Measurements from ENCODE around the gene CLDN4. TPM values are rescaled to one million over a fixed set of nuclear protein-coding genes. Genes with fewer than 3 reads are reported as not detected.

Gene CLDN4
- total and polyA plus RNA-seq, 4 donors, result 0.37 to 2.0 (median 1.3) TPM

- Histone ChIP-seq H3K36me3 (ENCODE audit: control insufficient read depth in 4 of 4, insufficient read depth in 3 of 4, low read depth in 1 of 4, low read length in 3 of 4) (no peaks in the 10 kb centered on the region), H3K4me3 (ENCODE audit: low read depth in 1 of 3, low read length in 3 of 3) (no peak overlapping the region), H3K9me3 (ENCODE audit: control insufficient read depth in 4 of 4, low read length in 3 of 4) (no peaks in the 10 kb centered on the region), H3K4me1 (ENCODE audit: control insufficient read depth in 4 of 4, insufficient read depth in 4 of 4, low read length in 3 of 4) (peaks cover 0 to 8% (median 2%) of the 10 kb centered on the region in 4 donors), H3K27me3 (ENCODE audit: control insufficient read depth in 4 of 4, insufficient read depth in 4 of 4, low read length in 3 of 4) (no peaks in the 10 kb centered on the region), H3K27ac (ENCODE audit: low read depth in 1 of 2, low read length in 2 of 2) (no peak overlapping the region), H3K9ac (ENCODE audit: low read depth in 1 of 2, low read length in 2 of 2) (no peak overlapping the region)
- 53% methylated on average over 16 of the region's 16 CpGs for WGBS
- no peak for TF ChIP-seq YY1 (IDR thresholded peaks at IDR 0.05)
- TF ChIP-seq TAF1 (conservative IDR thresholded peaks at IDR 0.05), result no peak
- TF ChIP-seq HNF4A (conservative IDR thresholded peaks at IDR 0.05), result no peak
- no peak for DNase-seq (ENCODE audit: low spot score)
These were observed 1.2 kb downstream of the CLDN4 start for GRCh38 chr7:73831834-73832651.

- peaks cover 0 to 3% (median under 1%) of the 10 kb centered on the region in 4 donors for H3K4me1 ChIP-seq (ENCODE audit: control insufficient read depth in 4 of 4, insufficient read depth in 4 of 4, low read length in 3 of 4)
- H3K27ac ChIP-seq (ENCODE audit: low read depth in 1 of 2, low read length in 2 of 2), result no peak overlapping the region
- no peaks in the 10 kb centered on the region for H3K27me3 ChIP-seq (ENCODE audit: control insufficient read depth in 4 of 4, insufficient read depth in 4 of 4, low read length in 3 of 4)
- no peak overlapping the region for H3K4me3 ChIP-seq (ENCODE audit: low read depth in 1 of 3, low read length in 3 of 3)
- TF ChIP-seq TAF1 (conservative IDR thresholded peaks at IDR 0.05), result no peak
- no peak for TF ChIP-seq JUND (IDR thresholded peaks at IDR 0.05)
- no peak for TF ChIP-seq HNF4A (conservative IDR thresholded peaks at IDR 0.05)
- no peak for TF ChIP-seq GABPA (IDR thresholded peaks at IDR 0.05 in 1 of 2, conservative IDR thresholded peaks at IDR 0.05 in 1 of 2)
- TF ChIP-seq RAD21 (IDR thresholded peaks at IDR 0.05), result no peak
- no peak for TF ChIP-seq MAX (IDR thresholded peaks at IDR 0.05)
- no peak for TF ChIP-seq HNF4G (IDR thresholded peaks at IDR 0.05)
- no peak for TF ChIP-seq FOXA1 (IDR thresholded peaks at IDR 0.05)
- TF ChIP-seq RXRA (IDR thresholded peaks at IDR 0.05), result no peak
- TF ChIP-seq, protein P1, sequence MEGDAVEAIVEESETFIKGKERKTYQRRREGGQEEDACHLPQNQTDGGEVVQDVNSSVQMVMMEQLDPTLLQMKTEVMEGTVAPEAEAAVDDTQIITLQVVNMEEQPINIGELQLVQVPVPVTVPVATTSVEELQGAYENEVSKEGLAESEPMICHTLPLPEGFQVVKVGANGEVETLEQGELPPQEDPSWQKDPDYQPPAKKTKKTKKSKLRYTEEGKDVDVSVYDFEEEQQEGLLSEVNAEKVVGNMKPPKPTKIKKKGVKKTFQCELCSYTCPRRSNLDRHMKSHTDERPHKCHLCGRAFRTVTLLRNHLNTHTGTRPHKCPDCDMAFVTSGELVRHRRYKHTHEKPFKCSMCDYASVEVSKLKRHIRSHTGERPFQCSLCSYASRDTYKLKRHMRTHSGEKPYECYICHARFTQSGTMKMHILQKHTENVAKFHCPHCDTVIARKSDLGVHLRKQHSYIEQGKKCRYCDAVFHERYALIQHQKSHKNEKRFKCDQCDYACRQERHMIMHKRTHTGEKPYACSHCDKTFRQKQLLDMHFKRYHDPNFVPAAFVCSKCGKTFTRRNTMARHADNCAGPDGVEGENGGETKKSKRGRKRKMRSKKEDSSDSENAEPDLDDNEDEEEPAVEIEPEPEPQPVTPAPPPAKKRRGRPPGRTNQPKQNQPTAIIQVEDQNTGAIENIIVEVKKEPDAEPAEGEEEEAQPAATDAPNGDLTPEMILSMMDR (IDR thresholded peaks at IDR 0.05; ENCODE audit: low read depth, low read length, missing input control), result no peak
- no peak for TF ChIP-seq EGR1 (IDR thresholded peaks at IDR 0.05; ENCODE audit: low read depth in 2 of 2)
- no peaks in the 10 kb centered on the region for H3K36me3 ChIP-seq (ENCODE audit: control insufficient read depth in 4 of 4, insufficient read depth in 3 of 4, low read depth in 1 of 4, low read length in 3 of 4)
- DNase-seq (ENCODE audit: low spot score), result no peak
- no peak overlapping the region for H3K9ac ChIP-seq (ENCODE audit: low read depth in 1 of 2, low read length in 2 of 2)
- WGBS, result 53% methylated on average over 13 of the region's 13 CpGs
- H3K9me3 ChIP-seq (ENCODE audit: control insufficient read depth in 4 of 4, low read length in 3 of 4), result no peaks in the 10 kb centered on the region
These were observed 2.0 kb downstream of the CLDN4 start for GRCh38 chr7:73832806-73833205.

DNA sequence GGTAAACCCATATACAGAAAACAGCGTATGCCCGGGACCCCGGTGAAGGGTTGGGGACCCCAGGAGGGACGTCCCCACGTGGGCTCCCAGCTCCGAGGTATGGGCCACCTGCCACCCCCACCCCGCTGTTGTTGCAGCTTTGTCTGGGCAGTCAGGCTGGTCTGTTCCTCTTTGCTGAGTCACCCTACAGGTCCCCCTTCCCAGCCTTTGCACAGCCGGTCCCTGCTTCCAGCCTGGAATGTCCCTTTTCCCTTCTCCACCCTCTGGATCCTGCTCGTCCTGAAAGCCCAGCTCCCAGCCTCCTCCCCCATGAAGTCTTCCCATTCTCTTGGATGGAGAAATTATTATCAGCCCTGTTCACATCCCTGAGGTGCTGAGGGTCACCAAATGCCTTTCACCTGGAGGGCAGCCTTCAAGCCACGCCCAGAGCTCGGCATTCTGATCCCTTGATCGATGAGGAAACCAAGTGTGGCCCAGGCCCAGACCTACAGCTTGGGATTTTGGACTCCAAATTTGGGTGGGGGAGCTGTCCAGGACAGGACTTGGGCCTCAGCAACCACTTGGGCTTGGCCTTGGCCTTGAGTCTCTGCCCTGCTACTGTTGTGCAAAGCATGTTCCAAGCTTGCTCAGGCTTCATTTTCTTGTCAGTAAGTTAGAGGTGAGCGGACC lies 2.6 kb downstream of the CLDN4 start:
- Histone ChIP-seq H3K4me3 (ENCODE audit: low read depth in 1 of 3, low read length in 3 of 3) (no peak overlapping the region), H3K27me3 (ENCODE audit: control insufficient read depth in 4 of 4, insufficient read depth in 4 of 4, low read length in 3 of 4) (no peaks in the 10 kb centered on the region), H3K9me3 (ENCODE audit: control insufficient read depth in 4 of 4, low read length in 3 of 4) (no peaks in the 10 kb centered on the region), H3K36me3 (ENCODE audit: control insufficient read depth in 4 of 4, insufficient read depth in 3 of 4, low read depth in 1 of 4, low read length in 3 of 4) (no peaks in the 10 kb centered on the region), H3K4me1 (ENCODE audit: control insufficient read depth in 4 of 4, insufficient read depth in 4 of 4, low read length in 3 of 4) (no peaks in the 10 kb centered on the region), H3K9ac (ENCODE audit: low read depth in 1 of 2, low read length in 2 of 2) (no peak overlapping the region), H3K27ac (ENCODE audit: low read depth in 1 of 2, low read length in 2 of 2) (no peak overlapping the region)
- TF ChIP-seq FOXA1 (IDR thresholded peaks at IDR 0.05), result no peak
- TF ChIP-seq TAF1 (conservative IDR thresholded peaks at IDR 0.05), result no peak
- no peak for TF ChIP-seq EGR1 (IDR thresholded peaks at IDR 0.05; ENCODE audit: low read depth in 2 of 2)
- WGBS, result 66% methylated on average over 13 of the region's 13 CpGs
- DNase-seq (ENCODE audit: low spot score), result no peak

Data from liver (tissue), 9 donors.